Stimulated activated CD4-positive, alpha-beta T cell treated with anti-CD3 and anti-CD28 coated beads, TNF-alpha, amount 100 ng/mL, for 4 hours (primary cell): ENCODE measurements around the gene ADGRF3.
A peak's percentile ranks its signal among the peaks of the same experiment; 100 is the strongest.
"Not testable (repeated sequence)": the region's sequence is repeated elsewhere in the genome, so short reads cannot be mapped to it uniquely, and the experiment has no call there.

ENCODE experiments used
- DNase-seq, 3 experiments: peaks; one replicate each; pipeline ENCODE4 v3.0.0-alpha.2; 2020; ENCODE audit warnings: low read depth in 3 of 3

The ADGRF3 gene

GRCh38 chr2:26349690-26350089 is 3.1 kb upstream of the ADGRF3 start:
- DNase-seq = no peak

- DNase-seq = no peak
These were observed 787 bp upstream of the ADGRF3 start for GRCh38 chr2:26347286-26347865.

- DNase-seq = peak; percentile 97 to 100 (median 99)
These were observed 790 bp downstream of the ADGRF3 start, which contains the start of gene SELENOI for GRCh38 chr2:26345545-26346453. Gene SELENOI (plus strand): TSS chr2:26346143. CDS start chr2:26346233, 90 bp downstream.

- DNase-seq = no peak
These were observed 1.4 kb downstream of the ADGRF3 start for GRCh38 chr2:26345283-26345544.

- peak in 1 of 3 experiments; percentile 26 for DNase-seq
These were observed 1.9 kb downstream of the ADGRF3 start for GRCh38 chr2:26344581-26345282.

- DNase-seq = no peak
These were observed 5.8 kb downstream of the ADGRF3 start for GRCh38 chr2:26340831-26341230.

GRCh38 chr2:26337298-26337697 is 9.3 kb downstream of the ADGRF3 start:
- DNase-seq = no peak

- DNase-seq = no peak
These were observed 9.9 kb downstream of the ADGRF3 start for GRCh38 chr2:26336719-26337118.

GRCh38 chr2:26335231-26335630 is 11.4 kb downstream of the ADGRF3 start:
- DNase-seq = no peak

GRCh38 chr2:26333293-26333692 is 13.3 kb downstream of the ADGRF3 start:
- DNase-seq = no peak

GRCh38 chr2:26331321-26331720 is 15.3 kb downstream of the ADGRF3 start:
- DNase-seq = not testable (repeated sequence)

GRCh38 chr2:26330604-26331003 is 16.0 kb downstream of the ADGRF3 start:
- DNase-seq = no peak

GRCh38 chr2:26330114-26330549 is 16.5 kb downstream of the ADGRF3 start:
- DNase-seq = peak; percentile 63 to 71 (median 67)

- DNase-seq = not testable (repeated sequence)
These were observed 17.5 kb downstream of the ADGRF3 start for GRCh38 chr2:26329083-26329482.

- DNase-seq = no peak
These were observed 19.0 kb downstream of the ADGRF3 start for GRCh38 chr2:26327291-26328272.

GRCh38 chr2:26326514-26326913 is 20.1 kb downstream of the ADGRF3 start:
- DNase-seq = no peak

GRCh38 chr2:26325851-26326250 is 20.7 kb downstream of the ADGRF3 start:
- DNase-seq = no peak

GRCh38 chr2:26324903-26325302 is 21.7 kb downstream of the ADGRF3 start:
- no peak for DNase-seq

- DNase-seq = not testable (repeated sequence)
These were observed 22.1 kb downstream of the ADGRF3 start for GRCh38 chr2:26324479-26324878.

- no peak for DNase-seq
These were observed 27.6 kb downstream of the ADGRF3 start for GRCh38 chr2:26318950-26319349.

GRCh38 chr2:26317377-26318105 is 29.0 kb downstream of the ADGRF3 start:
- no peak for DNase-seq
